ENCODE results near the gene WDR7.

GRCh38 chr18:57043241-57043640 is 392.1 kb downstream of the WDR7 start:
- no peak for TF ChIP-seq TCF12 (IDR thresholded peaks at IDR 0.05; ENCODE audit: low read depth, low read length)
- no peak for TF ChIP-seq POLR2AphosphoS5 (IDR thresholded peaks at IDR 0.05; ENCODE audit: low read length)
- TF ChIP-seq NRF1 (conservative IDR thresholded peaks at IDR 0.05; ENCODE audit: low read depth, low read length): no peak
- no peak for TF ChIP-seq CTCF (IDR thresholded peaks at IDR 0.05 in 2 of 3, conservative IDR thresholded peaks at IDR 0.05 in 1 of 3; ENCODE audit: control insufficient read depth in 2 of 3, extremely low read depth in 1 of 3, insufficient read depth in 1 of 3, low read depth in 3 of 3, low read length in 3 of 3)
- TF ChIP-seq PML (IDR thresholded peaks at IDR 0.05; ENCODE audit: low read length): no peak
- TF ChIP-seq USF1 (IDR thresholded peaks at IDR 0.05; ENCODE audit: borderline replicate concordance, extremely low read length, insufficient read depth, low read depth, low read length): no peak
- TF ChIP-seq EGR1 (IDR thresholded peaks at IDR 0.05; ENCODE audit: borderline replicate concordance in 1 of 2, low read depth in 2 of 2, low read length in 2 of 2): no peak
- no peak for TF ChIP-seq REST (IDR thresholded peaks at IDR 0.05; ENCODE audit: low read depth, low read length)
- no peak for TF ChIP-seq SIX5 (IDR thresholded peaks at IDR 0.05; ENCODE audit: low read depth, low read length, severe bottlenecking)
- TF ChIP-seq EZH2 (IDR thresholded peaks at IDR 0.05; ENCODE audit: borderline replicate concordance, control insufficient read depth, low read depth, low read length): no peak
- TF ChIP-seq ZBTB33 (IDR thresholded peaks at IDR 0.05): no peak
- no peak for TF ChIP-seq EP300 (IDR thresholded peaks at IDR 0.05; ENCODE audit: borderline replicate concordance in 1 of 2, control insufficient read depth in 1 of 2, low read depth in 2 of 2, low read length in 2 of 2)
- no peak for TF ChIP-seq ZNF384 (IDR thresholded peaks at IDR 0.05; ENCODE audit: borderline replicate concordance, low read depth, low read length)
- TF ChIP-seq BACH1 (IDR thresholded peaks at IDR 0.05; ENCODE audit: borderline replicate concordance): no peak
